OCI-LY3 (cell line): ENCODE data around the gene ARHGEF4.

Experiments used
- EZH2phosphoT487 ChIP-seq: fragments of 200-600 bp; shearing (Covaris generic); IDR thresholded peaks from 2 replicates; pipeline ENCODE4 v1.6.1; 2018; ENCODE audit warnings: antibody characterized with exemption, mixed run types, low read depth
- TF ChIP-seq, protein P1 (sequence below): fragments of 200-600, 300-600 bp; sonication (generic); IDR thresholded peaks from 2 replicates; pipeline ENCODE4 v1.5.1; 2014; ENCODE audit warnings: antibody characterized with exemption, low read length, low read depth

DNA sequence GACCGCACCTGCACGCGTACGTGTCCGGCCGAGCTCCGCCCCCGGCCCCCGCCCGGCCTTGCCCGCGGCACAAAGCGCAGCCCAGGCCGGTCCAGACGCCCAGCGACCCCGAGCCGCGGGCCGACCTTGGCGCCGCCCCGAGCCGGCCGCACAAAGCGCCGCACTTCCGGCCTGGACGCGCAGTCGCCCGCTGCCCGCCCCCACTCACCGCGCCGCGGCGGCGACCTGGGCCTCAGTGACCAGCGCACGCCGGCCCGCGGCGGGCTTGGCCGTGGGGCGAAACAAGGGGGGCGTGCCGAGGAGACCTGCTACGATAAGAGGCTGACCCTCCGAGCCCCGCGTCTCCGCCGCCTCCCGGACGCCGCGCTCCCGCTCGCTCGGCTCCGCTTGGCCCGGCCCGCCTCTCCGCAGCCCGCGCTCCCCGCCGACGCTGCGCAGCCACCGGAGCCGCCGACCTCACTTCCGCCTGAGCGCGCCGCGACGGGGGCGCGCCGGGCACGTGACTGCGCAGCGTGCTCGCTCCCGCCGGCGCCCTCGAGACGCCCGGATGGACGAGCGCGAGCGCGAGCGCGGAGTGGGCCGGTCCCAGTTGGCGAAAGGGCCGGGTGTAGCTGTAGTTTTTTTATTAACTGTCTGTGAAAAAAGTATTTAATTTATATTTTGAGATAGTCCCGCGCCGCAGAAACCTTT, 256.4 kb downstream of the ARHGEF4 start, which contains the start of gene FAM168B:
- TF ChIP-seq, protein P1, sequence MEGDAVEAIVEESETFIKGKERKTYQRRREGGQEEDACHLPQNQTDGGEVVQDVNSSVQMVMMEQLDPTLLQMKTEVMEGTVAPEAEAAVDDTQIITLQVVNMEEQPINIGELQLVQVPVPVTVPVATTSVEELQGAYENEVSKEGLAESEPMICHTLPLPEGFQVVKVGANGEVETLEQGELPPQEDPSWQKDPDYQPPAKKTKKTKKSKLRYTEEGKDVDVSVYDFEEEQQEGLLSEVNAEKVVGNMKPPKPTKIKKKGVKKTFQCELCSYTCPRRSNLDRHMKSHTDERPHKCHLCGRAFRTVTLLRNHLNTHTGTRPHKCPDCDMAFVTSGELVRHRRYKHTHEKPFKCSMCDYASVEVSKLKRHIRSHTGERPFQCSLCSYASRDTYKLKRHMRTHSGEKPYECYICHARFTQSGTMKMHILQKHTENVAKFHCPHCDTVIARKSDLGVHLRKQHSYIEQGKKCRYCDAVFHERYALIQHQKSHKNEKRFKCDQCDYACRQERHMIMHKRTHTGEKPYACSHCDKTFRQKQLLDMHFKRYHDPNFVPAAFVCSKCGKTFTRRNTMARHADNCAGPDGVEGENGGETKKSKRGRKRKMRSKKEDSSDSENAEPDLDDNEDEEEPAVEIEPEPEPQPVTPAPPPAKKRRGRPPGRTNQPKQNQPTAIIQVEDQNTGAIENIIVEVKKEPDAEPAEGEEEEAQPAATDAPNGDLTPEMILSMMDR = no peak
- no peak for TF ChIP-seq EZH2phosphoT487
